Measurements from ENCODE around the gene PRKAG2. TPM values are rescaled to one million over a fixed set of nuclear protein-coding genes. Genes with fewer than 3 reads are reported as not detected.

Gene PRKAG2
- total and polyA plus RNA-seq, 2 of the 13 experiments (the other 11 are each of a cell fraction or from before 2014, with no cell fraction given) = 0.90 to 1.3 TPM

- no peaks in the 10 kb centered on the region for H3K4me1 ChIP-seq (ENCODE audit: insufficient read depth, low read length)
- peaks cover 3 to 48% of the 10 kb centered on the region in 2 experiments; a peak in 4 of 5 replicates for H3K27me3 ChIP-seq (ENCODE audit: control insufficient read depth in 1 of 2, insufficient read depth in 2 of 2, low read length in 2 of 2)
- H3K27ac ChIP-seq (ENCODE audit: extremely low read length, insufficient read depth, low read length) = no peak overlapping the region
- intact Hi-C loops (cut with micrococcal nuclease; ENCODE audit: unreplicated experiment) (no loop called here), in situ Hi-C loops (cut with HindIII; ENCODE audit: extremely low pct_ligation_motif_present, low pct_unique_long_range_greater_than_20kb) (no loop called here)
- ATAC-seq = no peak
- H3K79me2 ChIP-seq (ENCODE audit: insufficient read depth, low read length) = no peaks in the 10 kb centered on the region
- ChIA-PET CTCF (ENCODE audit: low intra/inter-chr PET ratio, low total read pairs) (no interaction called here), POLR2A (no interaction called here)
- no peaks in the 10 kb centered on the region for H3K9me3 ChIP-seq (ENCODE audit: low read length)
- 35% methylated on average over 16 of the region's 18 CpGs for WGBS (ENCODE audit: low lambda C conversion rate)
- DNase-seq (ENCODE audit: low spot score) = no peak
- FAIRE-seq = no peak
- no peak overlapping the region for H3K4me3 ChIP-seq (replicated peaks in 1 of 3; ENCODE audit: insufficient read depth in 1 of 3, low read depth in 2 of 3, low read length in 3 of 3)
- no peak overlapping the region for H3K9ac ChIP-seq (ENCODE audit: insufficient read depth, low read depth, low read length)
- no TSS peak for BruUV-seq (replicated peaks)
- no peak overlapping the region for H2AFZ ChIP-seq (ENCODE audit: low read length)
- H3K4me2 ChIP-seq (ENCODE audit: low read depth, low read length) = no peak overlapping the region
- H3K36me3 ChIP-seq (replicated peaks in 1 of 2; ENCODE audit: control insufficient read depth in 1 of 2, insufficient read depth in 2 of 2, low read length in 2 of 2) = no peaks in the 10 kb centered on the region
- no peaks in the 10 kb centered on the region for H4K20me1 ChIP-seq (ENCODE audit: insufficient read depth, low read length)
- no peak for TF ChIP-seq DR1 (CRISPR knock-in tag; IDR thresholded peaks at IDR 0.05)
- TF ChIP-seq ZBTB7B (CRISPR knock-in tag; IDR thresholded peaks at IDR 0.05) = no peak
- TF ChIP-seq CENPBD1 (CRISPR knock-in tag; IDR thresholded peaks at IDR 0.05; ENCODE audit: borderline replicate concordance, low read depth) = no peak
- no peak for TF ChIP-seq U2AF2 (IDR thresholded peaks at IDR 0.05; ENCODE audit: low read depth, low read length)
- TF ChIP-seq PATZ1 (CRISPR knock-in tag; IDR thresholded peaks at IDR 0.05) = no peak
- TF ChIP-seq ZSCAN12 (CRISPR knock-in tag; IDR thresholded peaks at IDR 0.05) = no peak
- no peak for TF ChIP-seq LRRFIP1 (CRISPR knock-in tag; conservative IDR thresholded peaks at IDR 0.05)
- no peak for TF ChIP-seq GPBP1L1 (CRISPR knock-in tag; IDR thresholded peaks at IDR 0.05)
- TF ChIP-seq ZNF512B (CRISPR knock-in tag; IDR thresholded peaks at IDR 0.05; ENCODE audit: borderline replicate concordance) = no peak
- no peak for TF ChIP-seq SALL2 (CRISPR knock-in tag; IDR thresholded peaks at IDR 0.05)
- no peak for TF ChIP-seq ZBTB20 (CRISPR knock-in tag; IDR thresholded peaks at IDR 0.05; ENCODE audit: borderline replicate concordance, low read depth)
- no peak for TF ChIP-seq MLX (CRISPR knock-in tag; IDR thresholded peaks at IDR 0.05)
Observed at GRCh38 chr7:151762583-151763245, 114.2 kb downstream of the PRKAG2 start.
